Measurements from ENCODE around the gene LIME1.

The LIME1 gene

GRCh38 chr20:63697357-63697867, 39.1 kb upstream of the LIME1 start:
- ChIA-PET CTCF (interaction anchor here (2.2 kb wide), 1 partner anchor 78 kb away, joined by 6 read pairs; no protein-coding TSS in a partner anchor), POLR2A (interaction anchor here (1.0 kb wide), 1 partner anchor 15 kb away, joined by 3 read pairs; no protein-coding TSS in a partner anchor)
- TF ChIP-seq CTCF (IDR thresholded peaks at IDR 0.05; ENCODE audit: insufficient read depth, low read length, missing control alignments) = no peak
- no peak for DNase-seq (ENCODE audit: low read depth, low spot score)
- no peak overlapping the region for H3K4me3 ChIP-seq (ENCODE audit: low read depth, low read length)

- ChIA-PET CTCF (interaction anchor here (0.8 to 2.2 kb wide), 4 partner anchors 9 to 198 kb away, joined by 3 to 6 read pairs (median 4); no protein-coding TSS in a partner anchor), POLR2A (interaction anchor here (1.0 to 1.7 kb wide), 3 partner anchors 9 to 16 kb away, joined by 3 to 10 read pairs (median 3); partner anchors contain the start of genes ARFRP1 and ZGPAT)
- H3K4me3 ChIP-seq (ENCODE audit: low read depth, low read length) = no peak overlapping the region
- no peak for TF ChIP-seq CTCF (IDR thresholded peaks at IDR 0.05; ENCODE audit: insufficient read depth, low read length, missing control alignments)
- DNase-seq (ENCODE audit: low read depth, low spot score) = no peak
Observed at GRCh38 chr20:63697868-63698545, 38.5 kb upstream of the LIME1 start.

- TF ChIP-seq CTCF (IDR thresholded peaks at IDR 0.05; ENCODE audit: insufficient read depth, low read length, missing control alignments) = no peak
- peak; percentile 67 for DNase-seq (ENCODE audit: low read depth, low spot score)
- POLR2A ChIA-PET = interaction anchor here (0.9 to 1.7 kb wide), 6 partner anchors 9 to 42 kb away, joined by 3 to 10 read pairs (median 4); partner anchors contain the start of genes ARFRP1 and ZGPAT
- H3K4me3 ChIP-seq (ENCODE audit: low read depth, low read length) = no peak overlapping the region; the same call in 1 of the 2 replicates
- CTCF ChIA-PET = interaction anchor here (0.7 to 2.2 kb wide), 5 partner anchors 8 to 197 kb away, joined by 3 to 6 read pairs (median 3); partner anchors contain the start of genes ARFRP1 and ZGPAT
Observed at GRCh38 chr20:63698739-63699465, 37.6 kb upstream of the LIME1 start.

- ChIA-PET POLR2A (interaction anchor here (0.9 to 1.7 kb wide), 5 partner anchors 8 to 41 kb away, joined by 3 to 10 read pairs (median 4); partner anchors contain the start of genes ARFRP1 and ZGPAT), CTCF (interaction anchor here (1.6 to 2.2 kb wide), 2 partner anchors 7 to 76 kb away, joined by 6 read pairs; no protein-coding TSS in a partner anchor)
- no peak for DNase-seq (ENCODE audit: low read depth, low spot score)
Observed at GRCh38 chr20:63699466-63700198, 36.8 kb upstream of the LIME1 start.

More at GRCh38 chr20:63699466-63700198, 36.8 kb upstream of the LIME1 start:
- TF ChIP-seq CTCF (IDR thresholded peaks at IDR 0.05; ENCODE audit: insufficient read depth, low read length, missing control alignments) = no peak
- H3K4me3 ChIP-seq (ENCODE audit: low read depth, low read length) = no peak overlapping the region

Measured in AG04449 (cell line).